T-helper 1 cell treated with Interleukin-12 subunit alpha and Interleukin-12 subunit beta and Interleukin-4 antibody, amounts not matched to agents 30 ng/mL and 1 ng/mL, for 36 hours (primary cell): ENCODE measurements around the gene ZNF772. TPM values are rescaled to one million over a fixed set of nuclear protein-coding genes. Genes with fewer than 3 reads are reported as not detected.
"Not testable (repeated sequence)": the region's sequence is repeated elsewhere in the genome, so short reads cannot be mapped to it uniquely, and the experiment has no call there.

Experiments used
- intact Hi-C: fragments of 100-400 bp; cut with micrococcal nuclease; formaldehyde crosslinking; loops from one replicate; pipeline ENCODE4 v1.15.1; 2024
- total RNA-seq: library from RNA; stranded (reverse); gene quantifications from 2 replicates; pipeline ENCODE4 v1.2.3, GENCODE V29; 2022

ZNF772 gene
- total RNA-seq, result 3.3 and 4.5 TPM in 2 replicates

GRCh38 chr19:57477191-57478008 lies at the start of gene ZNF772:
ZNF772 (minus strand) TSS chr19:57477566; CDS start chr19:57477309, 257 bp downstream.
- intact Hi-C loops, result loop anchor here (1.0 to 5.0 kb wide), 14 partner anchors 10 to 827 kb away; partner anchors contain the start of genes ERVK3-1, TRAPPC2B, ZNF17 and ZNF329

GRCh38 chr19:57518021-57518420 lies 40.7 kb upstream of the ZNF772 start:
- intact Hi-C loops, result not testable (repeated sequence)

GRCh38 chr19:57515255-57515654 lies 37.9 kb upstream of the ZNF772 start:
- intact Hi-C loops, result no loop called here

GRCh38 chr19:57512845-57513244 lies 35.5 kb upstream of the ZNF772 start:
- intact Hi-C loops, result no loop called here

GRCh38 chr19:57511484-57511883 lies 34.1 kb upstream of the ZNF772 start:
- intact Hi-C loops, result no loop called here

DNA sequence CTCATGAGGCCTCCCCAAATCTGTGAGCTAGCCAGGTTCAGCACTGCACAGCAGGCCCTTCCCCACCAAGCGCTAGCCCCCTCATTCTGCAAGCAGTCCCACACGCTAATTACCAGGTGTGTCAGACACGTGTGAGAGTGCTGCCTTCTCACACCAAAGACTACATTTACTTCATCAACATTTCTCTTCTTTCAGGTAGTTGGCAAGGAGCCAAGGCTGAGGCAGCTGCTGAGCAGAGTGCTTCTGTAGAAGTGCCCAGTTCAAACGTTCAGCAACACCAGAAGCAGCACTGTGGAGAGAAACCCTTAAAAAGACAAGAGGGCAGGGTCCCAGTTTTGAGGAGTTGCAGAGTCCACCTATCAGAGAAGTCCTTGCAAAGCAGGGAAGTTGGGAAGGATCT lies 28.8 kb upstream of the ZNF772 start:
- intact Hi-C loops, result no loop called here

DNA sequence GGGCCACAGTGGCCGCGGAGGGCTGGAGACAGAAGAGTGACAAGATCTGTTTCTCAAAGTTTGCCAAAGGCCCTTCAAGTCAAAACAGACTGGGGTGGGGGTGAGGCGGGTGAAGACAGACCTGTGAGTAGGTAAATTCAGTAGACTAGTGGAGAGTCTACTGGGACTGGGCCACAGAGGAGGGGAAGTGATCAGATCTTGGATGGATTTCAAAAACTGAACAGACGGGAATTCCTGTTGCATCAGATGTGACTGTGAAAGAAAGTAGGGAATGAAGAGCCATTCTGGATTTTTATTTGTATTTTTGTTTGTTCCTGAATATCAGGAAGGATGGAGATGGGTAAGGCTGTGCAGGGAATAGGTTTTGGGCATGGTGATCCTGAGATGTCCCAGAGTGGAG lies 23.0 kb upstream of the ZNF772 start:
- intact Hi-C loops, result not testable (repeated sequence)

DNA sequence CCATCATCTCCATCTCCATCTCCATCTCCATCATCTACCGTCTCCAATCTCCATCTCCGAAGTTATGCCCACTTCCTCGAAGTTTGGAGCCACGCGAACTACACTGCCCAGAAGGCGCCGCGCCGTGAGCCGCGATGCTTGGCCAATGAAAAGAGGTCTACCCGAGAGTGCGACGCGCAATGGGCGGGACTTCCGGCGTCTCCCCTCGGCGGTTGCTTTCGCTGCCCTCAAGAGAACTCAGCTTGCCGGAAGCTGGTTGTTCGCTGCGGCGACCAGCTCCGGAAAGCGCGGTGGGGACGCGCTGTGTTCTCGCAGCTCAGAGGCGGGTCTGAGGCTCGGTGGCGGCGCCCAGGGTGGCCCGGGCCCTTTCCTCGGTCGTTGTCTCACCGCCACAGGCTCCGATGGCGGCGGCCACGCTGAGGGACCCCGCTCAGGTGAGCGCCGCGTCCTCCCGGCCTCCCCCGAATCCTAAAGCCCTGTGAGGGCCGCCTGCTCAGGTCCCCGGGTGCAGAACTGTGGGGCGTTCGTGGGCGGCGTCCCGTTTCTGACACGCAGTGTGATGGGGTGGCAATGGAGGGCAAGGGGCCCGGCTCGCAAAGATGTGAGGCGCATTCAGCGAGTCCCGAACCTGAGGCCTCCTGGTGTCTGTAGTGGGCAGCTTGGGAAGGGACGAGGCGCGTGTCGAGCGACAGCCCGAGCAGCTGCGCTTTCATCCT lies 22.5 kb upstream of the ZNF772 start, which contains the start of gene ZNF773:
TSS of gene ZNF773 (plus strand) at position 259 of the 716 bp plus-strand sequence. CDS start at position 402, 143 bp downstream.
- intact Hi-C loops, result loop anchor here (1.0 to 10.0 kb wide), 18 partner anchors 13 to 1096 kb away; partner anchors contain the start of genes ZNF134, ZNF17, ZNF211 and ZNF419

DNA sequence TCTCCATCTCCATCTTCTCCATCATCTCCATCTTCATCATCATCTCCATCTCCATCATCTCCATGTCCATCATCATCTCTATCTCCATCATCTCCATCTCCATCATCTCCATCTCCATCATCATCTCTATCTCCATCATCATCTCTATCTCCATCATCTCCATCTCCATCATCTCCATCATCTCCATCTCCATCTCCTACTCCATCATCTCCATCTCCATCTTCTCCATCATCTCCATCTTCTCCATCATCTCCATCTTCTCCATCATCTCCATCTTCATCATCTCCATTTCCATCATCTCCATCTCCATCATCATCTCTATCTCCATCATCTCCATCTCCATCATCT lies 21.9 kb upstream of the ZNF772 start:
- intact Hi-C loops, result loop anchor here (1.0 to 10.0 kb wide), 18 partner anchors 12 to 1095 kb away; partner anchors contain the start of genes ZNF134, ZNF17, ZNF211 and ZNF419

DNA sequence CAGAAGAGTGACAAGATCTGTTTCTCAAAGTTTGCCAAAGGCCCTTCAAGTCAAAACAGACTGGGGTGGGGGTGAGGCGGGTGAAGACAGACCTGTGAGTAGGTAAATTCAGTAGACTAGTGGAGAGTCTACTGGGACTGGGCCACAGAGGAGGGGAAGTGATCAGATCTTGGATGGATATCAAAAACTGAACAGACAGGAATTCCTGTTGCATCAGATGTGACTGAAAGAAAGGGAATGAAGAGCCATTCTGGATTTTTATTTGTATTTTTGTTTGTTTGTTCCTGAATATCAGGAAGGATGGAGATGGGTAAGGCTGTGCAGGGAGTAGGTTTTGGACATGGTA lies 10.9 kb upstream of the ZNF772 start:
- intact Hi-C loops, result loop anchor here (5.0 kb wide), 1 partner anchor 514 kb away; the partner anchor contains the start of gene ZNF606

- intact Hi-C loops, result loop anchor here (1.0 to 5.0 kb wide), 15 partner anchors 10 to 515 kb away; partner anchors contain the start of genes ZNF134, ZNF17, ZNF211 and ZNF416
These were observed 10.3 kb upstream of the ZNF772 start, which contains the start of gene ZNF419 for GRCh38 chr19:57487477-57488298. ZNF419 (plus strand) TSS chr19:57487750; CDS start chr19:57487951, 201 bp downstream.

DNA sequence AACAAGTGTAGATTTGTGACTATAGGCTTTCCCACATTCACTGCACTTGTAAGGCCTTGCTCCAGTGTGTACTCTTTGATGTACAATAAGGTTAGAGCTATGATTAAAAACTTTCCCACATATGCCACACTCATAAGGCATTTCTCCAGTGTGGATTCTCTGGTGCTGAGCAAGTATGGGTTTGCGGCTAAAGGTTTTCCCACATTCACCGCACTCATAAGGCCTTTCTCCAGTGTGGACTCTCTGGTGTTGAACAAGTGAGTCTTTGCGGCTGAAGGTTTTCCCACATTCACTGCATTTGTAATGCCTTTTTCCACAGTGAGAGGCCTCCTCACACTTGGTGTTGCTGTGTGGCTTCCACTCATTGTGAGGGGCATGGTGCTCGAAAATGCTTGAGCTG lies 3.7 kb downstream of the ZNF772 start:
- intact Hi-C loops, result no loop called here

GRCh38 chr19:57466489-57466888 lies 10.9 kb downstream of the ZNF772 start:
- intact Hi-C loops, result no loop called here

DNA sequence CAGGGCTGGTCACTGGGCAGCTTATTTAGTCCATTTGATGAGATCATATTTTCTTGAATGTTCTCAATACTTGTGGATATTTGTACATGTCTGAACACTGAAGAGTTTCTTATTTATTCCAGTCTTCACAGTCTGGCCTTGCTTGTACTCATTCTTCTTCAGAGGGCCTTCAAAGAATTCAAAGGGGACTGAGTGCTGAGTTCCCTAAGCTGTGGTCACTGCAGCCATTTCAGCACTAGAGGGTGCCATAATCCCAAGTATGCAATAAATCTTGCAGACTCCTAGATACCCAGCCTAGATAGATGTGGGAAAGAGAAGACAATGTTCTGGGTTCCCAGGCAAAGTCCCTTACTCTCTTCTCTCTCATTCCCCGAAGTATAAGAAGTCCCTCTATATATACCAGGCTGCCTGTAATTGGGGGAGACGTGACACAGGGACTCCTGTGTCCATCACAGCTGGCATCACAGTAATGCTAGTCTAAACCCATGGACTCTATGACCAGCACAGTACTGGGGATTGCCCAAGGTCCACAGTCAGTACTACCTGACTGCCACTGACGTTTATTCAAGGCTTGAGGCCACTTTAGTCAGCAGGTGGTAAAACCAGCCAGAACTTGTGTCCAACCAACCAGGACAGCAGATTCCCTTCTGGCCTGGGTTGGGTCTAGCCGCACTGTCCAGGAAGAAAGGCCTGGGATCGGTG lies 11.5 kb downstream of the ZNF772 start:
- intact Hi-C loops, result loop anchor here (1.0 kb wide), 3 partner anchors 437 to 1053 kb away; partner anchors contain the start of gene ZBTB45

DNA sequence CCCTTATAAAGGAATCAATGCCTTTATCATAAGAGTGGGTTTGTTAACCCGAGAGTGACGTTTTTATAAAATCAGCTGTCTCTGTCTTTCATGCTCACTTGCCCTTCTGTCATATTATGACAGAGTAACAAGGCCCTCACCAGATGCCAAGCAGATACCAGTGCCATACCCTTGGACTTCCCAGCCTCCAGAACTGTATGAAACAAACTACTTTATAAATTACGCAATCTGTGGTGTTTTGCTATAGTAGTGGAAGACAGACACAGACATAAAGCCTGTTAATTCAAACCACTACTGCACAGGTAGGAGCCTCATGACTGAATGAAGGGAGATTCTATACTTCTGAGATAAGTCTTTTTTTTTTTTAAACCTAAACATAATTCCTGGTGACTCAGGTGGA lies 25.1 kb downstream of the ZNF772 start:
- intact Hi-C loops, result no loop called here

- intact Hi-C loops, result no loop called here
These were observed 34.2 kb downstream of the ZNF772 start for GRCh38 chr19:57443121-57443696.

GRCh38 chr19:57441979-57442752 lies 35.2 kb downstream of the ZNF772 start:
- intact Hi-C loops, result no loop called here

GRCh38 chr19:57438925-57439324 lies 38.4 kb downstream of the ZNF772 start:
- intact Hi-C loops, result loop anchor here (1.0 to 10.0 kb wide), 2 partner anchors 89 to 844 kb away; partner anchors contain the start of gene ZNF71

GRCh38 chr19:57437931-57438330 lies 39.4 kb downstream of the ZNF772 start:
- intact Hi-C loops, result loop anchor here (10.0 kb wide), 1 partner anchor 843 kb away; the partner anchor contains the start of gene ZNF71
